RWPE2 (cell line): ENCODE results near the gene ARFGAP3.

Source experiments
- ATAC-seq: fragments of 200-7000 bp; cut with Tn5 transposase; 3 replicates; pipeline ENCODE4 v1.9.1; 2021; ENCODE audit warnings: low read depth
- DNase-seq: peaks from one replicate; pipeline ENCODE4 v3.0.0-alpha.2; 2020; ENCODE audit warnings: low spot score
- H3K27ac ChIP-seq: fragments of 450-650 bp; 2 replicates; pipeline ENCODE4 v1.5.1; 2017; ENCODE audit warnings: mild to moderate bottlenecking; ENCODE audit not compliant: poor library complexity, severe bottlenecking
- H3K27me3 ChIP-seq: fragments of 250-450 bp; sonication (Bioruptor Pico); 2 replicates; pipeline ENCODE4 v1.5.1; 2021; ENCODE audit warnings: mild to moderate bottlenecking, moderate library complexity; ENCODE audit not compliant: insufficient read depth, poor library complexity, severe bottlenecking
- H3K36me3 ChIP-seq: fragments of 250-450 bp; sonication (Bioruptor Pico); 2 replicates; pipeline ENCODE4 v1.5.1; 2020; ENCODE audit warnings: low read depth, mild to moderate bottlenecking, moderate library complexity
- H3K4me1 ChIP-seq: fragments of 250-450 bp; sonication (Bioruptor Pico); 2 replicates; pipeline ENCODE4 v1.5.1; 2021; ENCODE audit warnings: mild to moderate bottlenecking, moderate library complexity; ENCODE audit not compliant: insufficient read depth, poor library complexity, severe bottlenecking
- H3K4me3 ChIP-seq: fragments of 250-450 bp; sonication (Bioruptor Pico); 2 replicates; pipeline ENCODE4 v1.5.1; 2021; ENCODE audit warnings: mild to moderate bottlenecking, moderate library complexity; ENCODE audit not compliant: severe bottlenecking
- H3K9me3 ChIP-seq: fragments of 250-450 bp; sonication (Bioruptor Pico); 2 replicates; pipeline ENCODE4 v1.5.1; 2021; ENCODE audit warnings: mild to moderate bottlenecking, moderate library complexity; ENCODE audit not compliant: severe bottlenecking
- CTCF ChIP-seq: fragments of 450-650 bp; IDR thresholded peaks from one replicate; pipeline ENCODE4 v1.5.1; 2017; ENCODE audit warnings: mild to moderate bottlenecking, moderate library complexity; ENCODE audit not compliant: poor library complexity, severe bottlenecking

Gene ARFGAP3

GRCh38 chr22:42872821-42873220 lies 15.7 kb upstream of the ARFGAP3 start:
- DNase-seq (no peak), ATAC-seq (no peak)
- no peak for TF ChIP-seq CTCF
- peaks cover 59% of the 10 kb centered on the region for H3K36me3 ChIP-seq
- no peaks in the 10 kb centered on the region for H3K27me3 ChIP-seq
- H3K4me1 ChIP-seq = no peaks in the 10 kb centered on the region
- H3K4me3 ChIP-seq = no peak overlapping the region
- H3K9me3 ChIP-seq = no peaks in the 10 kb centered on the region
- H3K27ac ChIP-seq = no peak overlapping the region

DNA sequence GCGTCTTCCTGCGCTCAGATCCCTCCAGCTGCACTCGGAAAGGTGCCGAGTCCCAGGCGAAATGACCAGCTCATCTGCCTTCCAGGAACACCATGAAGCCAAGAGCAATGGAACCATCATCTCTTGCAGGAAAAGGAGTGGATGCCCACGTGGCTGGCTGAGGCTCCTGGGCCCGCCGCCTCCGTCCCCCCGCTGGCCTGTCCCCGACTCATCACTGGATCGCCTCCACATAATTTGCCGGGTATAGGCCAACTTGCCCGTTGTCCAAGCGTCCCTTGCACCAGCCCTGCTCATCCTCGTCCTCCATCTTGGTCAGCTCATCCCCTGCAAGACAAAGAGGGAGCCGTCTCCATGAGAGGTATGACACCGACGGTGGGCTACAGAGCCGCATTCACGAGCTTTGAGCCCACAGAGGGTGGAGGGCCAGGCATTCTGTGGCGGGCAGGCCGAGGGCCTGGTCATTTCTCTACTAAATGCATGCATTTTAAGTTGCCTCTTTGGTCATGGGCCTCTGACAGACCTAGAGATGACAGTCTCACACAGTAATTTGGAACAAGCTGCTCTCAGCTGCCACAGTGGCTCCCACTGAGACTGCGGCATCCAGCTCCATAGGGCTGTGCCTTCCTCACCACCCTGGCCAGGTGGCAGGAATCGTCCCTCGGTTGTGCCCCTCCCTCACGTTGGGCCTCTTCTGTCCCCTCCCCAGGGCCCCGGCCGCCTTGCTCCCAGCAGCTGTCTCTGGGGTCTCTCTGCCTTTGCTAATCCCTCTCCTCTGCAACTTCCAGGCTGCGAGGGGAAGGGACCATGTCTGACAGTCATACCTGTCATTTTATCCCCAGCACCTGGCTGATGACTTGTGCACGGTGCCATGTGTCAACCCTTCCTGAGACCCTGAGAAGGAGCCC lies 14.3 kb upstream of the ARFGAP3 start:
- Histone ChIP-seq H3K4me3 (no peak overlapping the region), H3K36me3 (peaks cover 47% of the 10 kb centered on the region), H3K9me3 (no peaks in the 10 kb centered on the region), H3K4me1 (no peaks in the 10 kb centered on the region), H3K27ac (no peak overlapping the region), H3K27me3 (no peaks in the 10 kb centered on the region)
- ATAC-seq (no peak), DNase-seq (no peak)
- TF ChIP-seq CTCF = no peak

DNA sequence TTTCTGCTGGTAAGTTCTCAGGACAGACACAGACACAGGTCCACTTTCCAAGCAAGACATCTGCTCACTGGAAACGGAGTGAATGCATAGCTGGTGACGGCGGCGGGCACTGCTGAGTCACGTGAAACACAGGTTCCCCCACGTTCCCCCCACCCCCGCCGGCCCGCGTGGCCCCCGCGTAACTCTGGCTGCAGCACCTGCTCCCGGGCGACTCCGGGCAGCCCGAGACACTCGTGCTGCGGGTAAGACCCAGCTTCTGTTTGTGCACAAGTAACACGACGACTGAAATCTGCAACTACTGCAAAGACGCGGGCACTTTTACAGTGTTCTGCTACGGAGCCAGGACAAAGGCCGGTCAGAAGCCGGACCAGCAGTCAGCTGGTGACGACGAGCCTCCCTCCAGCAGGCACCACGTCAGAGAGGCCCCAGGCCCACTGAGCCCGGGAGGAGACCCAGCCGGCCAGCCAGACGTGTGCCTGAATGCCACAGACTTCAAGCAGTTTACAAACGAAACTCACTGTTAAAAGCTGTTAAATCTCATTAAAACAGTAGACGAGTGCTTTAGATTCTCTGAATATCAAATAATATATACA lies 12.9 kb upstream of the ARFGAP3 start:
- no peak for TF ChIP-seq CTCF
- H3K27me3 ChIP-seq = no peaks in the 10 kb centered on the region
- peaks cover 33% of the 10 kb centered on the region for H3K36me3 ChIP-seq
- H3K4me3 ChIP-seq = no peak overlapping the region
- DNase-seq (no peak), ATAC-seq (no peak)
- H3K4me1 ChIP-seq = no peaks in the 10 kb centered on the region
- H3K9me3 ChIP-seq = no peaks in the 10 kb centered on the region
- H3K27ac ChIP-seq = no peak overlapping the region

GRCh38 chr22:42869463-42869862 lies 12.4 kb upstream of the ARFGAP3 start:
- H3K27me3 ChIP-seq = no peaks in the 10 kb centered on the region
- TF ChIP-seq CTCF = no peak
- ATAC-seq (no peak), DNase-seq (no peak)
- H3K9me3 ChIP-seq = no peaks in the 10 kb centered on the region
- H3K4me3 ChIP-seq = no peak overlapping the region
- peaks cover 32% of the 10 kb centered on the region for H3K36me3 ChIP-seq
- H3K27ac ChIP-seq = no peak overlapping the region
- no peaks in the 10 kb centered on the region for H3K4me1 ChIP-seq

DNA sequence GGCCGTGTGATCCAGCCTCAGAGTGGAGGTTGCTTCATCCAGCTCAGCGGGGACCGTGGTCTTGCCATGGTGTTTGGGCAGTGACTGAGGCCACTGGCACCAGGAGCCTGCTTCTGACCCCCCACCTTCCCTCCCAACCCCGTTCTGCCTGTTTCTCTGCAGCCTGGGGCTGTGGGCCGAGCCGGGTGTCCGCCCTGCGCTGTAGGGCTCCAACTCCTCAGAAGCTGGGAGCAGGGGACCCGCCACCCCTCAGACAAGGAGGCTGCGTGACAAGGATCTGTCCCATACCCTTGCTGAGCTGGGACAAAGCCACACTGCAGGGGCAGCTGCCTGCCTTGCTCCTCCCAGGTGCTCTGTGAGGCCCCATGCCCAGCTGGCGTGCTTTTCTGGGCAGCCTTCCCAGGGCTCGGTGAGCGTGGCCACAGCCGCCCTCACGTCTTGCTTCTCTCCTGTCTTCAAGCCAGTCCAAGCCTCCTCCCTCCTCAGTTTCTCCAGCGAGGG lies 11.7 kb upstream of the ARFGAP3 start:
- peaks cover 26% of the 10 kb centered on the region for H3K36me3 ChIP-seq
- DNase-seq (no peak), ATAC-seq (no peak)
- H3K27ac ChIP-seq = no peak overlapping the region
- H3K4me1 ChIP-seq = peaks cover 3% of the 10 kb centered on the region
- TF ChIP-seq CTCF = no peak
- H3K27me3 ChIP-seq = no peaks in the 10 kb centered on the region
- no peak overlapping the region for H3K4me3 ChIP-seq
- H3K9me3 ChIP-seq = no peaks in the 10 kb centered on the region
